ENCODE data around the gene HSD17B10.
"Not testable (repeated sequence)": the region's sequence is repeated elsewhere in the genome, so short reads cannot be mapped to it uniquely, and the experiment has no call there.

HSD17B10 gene

GRCh38 chrX:53433651-53434639, at the start of gene HSD17B10:
Gene HSD17B10, minus strand, starts transcription at chrX:53434370. Its CDS starts 25 bp downstream, at chrX:53434345.
- Histone ChIP-seq H3K9me3 (ENCODE audit: low read length) (no peaks in the 10 kb centered on the region), H3K9ac (ENCODE audit: low read length) (peak within 1 kb of the TSS; percentile 26), H3K27ac (ENCODE audit: low read depth, low read length) (peak within 1 kb of the TSS; percentile 42), H3K4me3 (ENCODE audit: low read depth in 1 of 2, low read length in 2 of 2) (peak within 1 kb of the TSS; percentile 50 to 79), H3K4me1 (ENCODE audit: insufficient read depth, low read length) (peaks cover 4% of the 10 kb centered on the region), H3K27me3 (ENCODE audit: control insufficient read depth in 1 of 2, insufficient read depth in 2 of 2, low read length in 2 of 2) (peaks cover 4 to 15% of the 10 kb centered on the region in 2 donors), H3K36me3 (ENCODE audit: insufficient read depth, low read length) (no peaks in the 10 kb centered on the region)

GRCh38 chrX:53483416-53483815, 49.2 kb upstream of the HSD17B10 start:
- Histone ChIP-seq H3K27ac (ENCODE audit: low read depth, low read length) (no peak overlapping the region), H3K9ac (ENCODE audit: low read length) (no peak overlapping the region), H3K4me3 (ENCODE audit: low read depth in 1 of 2, low read length in 2 of 2) (no peak overlapping the region), H3K27me3 (ENCODE audit: control insufficient read depth in 1 of 2, insufficient read depth in 2 of 2, low read length in 2 of 2) (peaks cover 0 to 10% of the 10 kb centered on the region in 2 donors), H3K36me3 (ENCODE audit: insufficient read depth, low read length) (no peaks in the 10 kb centered on the region), H3K4me1 (ENCODE audit: insufficient read depth, low read length) (no peaks in the 10 kb centered on the region), H3K9me3 (ENCODE audit: low read length) (peaks cover 6% of the 10 kb centered on the region)

- Histone ChIP-seq H3K36me3 (ENCODE audit: insufficient read depth, low read length) (no peaks in the 10 kb centered on the region), H3K9me3 (ENCODE audit: low read length) (peaks cover 6% of the 10 kb centered on the region), H3K4me3 (ENCODE audit: low read depth in 1 of 2, low read length in 2 of 2) (no peak overlapping the region), H3K9ac (ENCODE audit: low read length) (no peak overlapping the region), H3K27me3 (ENCODE audit: control insufficient read depth in 1 of 2, insufficient read depth in 2 of 2, low read length in 2 of 2) (peaks cover 0 to 14% of the 10 kb centered on the region in 2 donors), H3K27ac (ENCODE audit: low read depth, low read length) (no peak overlapping the region), H3K4me1 (ENCODE audit: insufficient read depth, low read length) (no peaks in the 10 kb centered on the region)
Measured at GRCh38 chrX:53481816-53482465, 47.8 kb upstream of the HSD17B10 start.

- Histone ChIP-seq H3K9me3 (ENCODE audit: low read length) (peaks cover 6% of the 10 kb centered on the region), H3K4me3 (ENCODE audit: low read depth in 1 of 2, low read length in 2 of 2) (no peak overlapping the region), H3K27me3 (ENCODE audit: control insufficient read depth in 1 of 2, insufficient read depth in 2 of 2, low read length in 2 of 2) (peaks cover 0 to 16% of the 10 kb centered on the region in 2 donors), H3K4me1 (ENCODE audit: insufficient read depth, low read length) (no peaks in the 10 kb centered on the region), H3K27ac (ENCODE audit: low read depth, low read length) (no peak overlapping the region), H3K36me3 (ENCODE audit: insufficient read depth, low read length) (no peaks in the 10 kb centered on the region), H3K9ac (ENCODE audit: low read length) (no peak overlapping the region)
Measured at GRCh38 chrX:53481093-53481492, 46.9 kb upstream of the HSD17B10 start.

- no peak overlapping the region for H3K9ac ChIP-seq (ENCODE audit: low read length)
- H3K4me3 ChIP-seq (ENCODE audit: low read depth in 1 of 2, low read length in 2 of 2): no peak overlapping the region
- peaks cover 0 to 17% of the 10 kb centered on the region in 2 donors for H3K27me3 ChIP-seq (ENCODE audit: control insufficient read depth in 1 of 2, insufficient read depth in 2 of 2, low read length in 2 of 2)
- H3K9me3 ChIP-seq (ENCODE audit: low read length): peaks cover 6% of the 10 kb centered on the region
- no peaks in the 10 kb centered on the region for H3K4me1 ChIP-seq (ENCODE audit: insufficient read depth, low read length)
- H3K36me3 ChIP-seq (ENCODE audit: insufficient read depth, low read length): no peaks in the 10 kb centered on the region
- H3K27ac ChIP-seq (ENCODE audit: low read depth, low read length): no peak overlapping the region
Measured at GRCh38 chrX:53479301-53479700, 45.1 kb upstream of the HSD17B10 start.

GRCh38 chrX:53476371-53476770, 42.2 kb upstream of the HSD17B10 start:
- Histone ChIP-seq H3K4me1 (ENCODE audit: insufficient read depth, low read length) (no peaks in the 10 kb centered on the region), H3K36me3 (ENCODE audit: insufficient read depth, low read length) (no peaks in the 10 kb centered on the region), H3K9ac (ENCODE audit: low read length) (no peak overlapping the region), H3K27me3 (ENCODE audit: control insufficient read depth in 1 of 2, insufficient read depth in 2 of 2, low read length in 2 of 2) (peaks cover 0 to 23% of the 10 kb centered on the region in 2 donors), H3K4me3 (ENCODE audit: low read depth in 1 of 2, low read length in 2 of 2) (no peak overlapping the region), H3K9me3 (ENCODE audit: low read length) (no peaks in the 10 kb centered on the region), H3K27ac (ENCODE audit: low read depth, low read length) (no peak overlapping the region)

GRCh38 chrX:53474707-53475106, 40.5 kb upstream of the HSD17B10 start:
- Histone ChIP-seq H3K27ac (ENCODE audit: low read depth, low read length) (no peak overlapping the region), H3K9me3 (ENCODE audit: low read length) (no peaks in the 10 kb centered on the region), H3K27me3 (ENCODE audit: control insufficient read depth in 1 of 2, insufficient read depth in 2 of 2, low read length in 2 of 2) (peaks cover 0 to 16% of the 10 kb centered on the region in 2 donors), H3K36me3 (ENCODE audit: insufficient read depth, low read length) (no peaks in the 10 kb centered on the region), H3K9ac (ENCODE audit: low read length) (no peak overlapping the region), H3K4me3 (ENCODE audit: low read depth in 1 of 2, low read length in 2 of 2) (no peak overlapping the region), H3K4me1 (ENCODE audit: insufficient read depth, low read length) (no peaks in the 10 kb centered on the region)

GRCh38 chrX:53471346-53471745, 37.2 kb upstream of the HSD17B10 start:
- no peaks in the 10 kb centered on the region for H3K36me3 ChIP-seq (ENCODE audit: insufficient read depth, low read length)

GRCh38 chrX:53468659-53469058, 34.5 kb upstream of the HSD17B10 start:
- H3K9ac ChIP-seq (ENCODE audit: low read length); H3K9me3 ChIP-seq (ENCODE audit: low read length); H3K4me1 ChIP-seq (ENCODE audit: insufficient read depth, low read length); H3K36me3 ChIP-seq (ENCODE audit: insufficient read depth, low read length); H3K4me3 ChIP-seq (ENCODE audit: low read depth in 1 of 2, low read length in 2 of 2); H3K27ac ChIP-seq (ENCODE audit: low read depth, low read length); H3K27me3 ChIP-seq (ENCODE audit: control insufficient read depth in 1 of 2, insufficient read depth in 2 of 2, low read length in 2 of 2): not testable (repeated sequence)

More at GRCh38 chrX:53471346-53471745, 37.2 kb upstream of the HSD17B10 start:
- H3K9me3 ChIP-seq (ENCODE audit: low read length): no peaks in the 10 kb centered on the region
- no peak overlapping the region for H3K4me3 ChIP-seq (ENCODE audit: low read depth in 1 of 2, low read length in 2 of 2)
- H3K27me3 ChIP-seq (ENCODE audit: control insufficient read depth in 1 of 2, insufficient read depth in 2 of 2, low read length in 2 of 2): peaks cover 0 to 9% of the 10 kb centered on the region in 2 donors
- H3K4me1 ChIP-seq (ENCODE audit: insufficient read depth, low read length): no peaks in the 10 kb centered on the region
- no peak overlapping the region for H3K9ac ChIP-seq (ENCODE audit: low read length)
- no peak overlapping the region for H3K27ac ChIP-seq (ENCODE audit: low read depth, low read length)

GRCh38 chrX:53458082-53458481, 23.9 kb upstream of the HSD17B10 start:
- Histone ChIP-seq H3K9ac (ENCODE audit: low read length) (no peak overlapping the region), H3K27ac (ENCODE audit: low read depth, low read length) (no peak overlapping the region), H3K27me3 (ENCODE audit: control insufficient read depth in 1 of 2, insufficient read depth in 2 of 2, low read length in 2 of 2) (peaks cover 0 to 8% of the 10 kb centered on the region in 2 donors)

GRCh38 chrX:53456254-53456653, 22.1 kb upstream of the HSD17B10 start:
- H3K9ac ChIP-seq (ENCODE audit: low read length): no peak overlapping the region
- H3K4me1 ChIP-seq (ENCODE audit: insufficient read depth, low read length): no peaks in the 10 kb centered on the region
- H3K9me3 ChIP-seq (ENCODE audit: low read length): no peaks in the 10 kb centered on the region
- H3K4me3 ChIP-seq (ENCODE audit: low read depth in 1 of 2, low read length in 2 of 2): no peak overlapping the region
- no peak overlapping the region for H3K27ac ChIP-seq (ENCODE audit: low read depth, low read length)
- no peaks in the 10 kb centered on the region for H3K36me3 ChIP-seq (ENCODE audit: insufficient read depth, low read length)
- peaks cover 0 to 8% of the 10 kb centered on the region in 2 donors for H3K27me3 ChIP-seq (ENCODE audit: control insufficient read depth in 1 of 2, insufficient read depth in 2 of 2, low read length in 2 of 2)

More at GRCh38 chrX:53458082-53458481, 23.9 kb upstream of the HSD17B10 start:
- Histone ChIP-seq H3K9me3 (ENCODE audit: low read length) (no peaks in the 10 kb centered on the region), H3K4me1 (ENCODE audit: insufficient read depth, low read length) (no peaks in the 10 kb centered on the region), H3K4me3 (ENCODE audit: low read depth in 1 of 2, low read length in 2 of 2) (no peak overlapping the region), H3K36me3 (ENCODE audit: insufficient read depth, low read length) (no peaks in the 10 kb centered on the region)

Measured in muscle layer of colon (tissue), 2 donors.